WTC11 (cell line): ENCODE results near the gene ZNF750. TPM values are rescaled to one million over a fixed set of nuclear protein-coding genes. Genes with fewer than 3 reads are reported as not detected.

Experiments
- ATAC-seq: fragments of 200-7000 bp; cut with Tn5 transposase; 2 replicates; pipeline ENCODE4 v1.10.0; 2021; ENCODE audit warnings: mild to moderate bottlenecking, moderate library complexity
- CTCF ChIA-PET: fragments of 300-600 bp; sonication (Branson Sonifier 250); formaldehyde crosslinking; loops from one replicate; lab custom pipeline; 2021; ENCODE audit warnings: antibody characterized with exemption; lab: Charles Lee
- POLR2A ChIA-PET: fragments of 350-600 bp; sonication (Branson Sonifier 250); formaldehyde crosslinking; loops from one replicate; lab custom pipeline; 2021; ENCODE audit warnings: antibody characterized with exemption; lab: Charles Lee
- DNase-seq: peaks from one replicate; pipeline ENCODE4 v3.0.0; 2021; ENCODE audit warnings: low spot score
- H3K27ac Mint-ChIP-seq: 2 replicates; pipeline ENCODE4 v1.8.0; 2021; ENCODE audit warnings: mixed read lengths
- H3K27me3 Mint-ChIP-seq: 2 replicates; pipeline ENCODE4 v1.8.0; 2021; ENCODE audit warnings: low read depth, mild to moderate bottlenecking, moderate library complexity, mixed read lengths
- H3K36me3 Mint-ChIP-seq: 2 replicates; pipeline ENCODE4 v1.8.0; 2021; ENCODE audit warnings: mixed read lengths
- H3K4me1 Mint-ChIP-seq: 2 replicates; pipeline ENCODE4 v1.8.0; 2022; ENCODE audit warnings: mixed read lengths
- H3K4me3 Mint-ChIP-seq: 2 replicates; pipeline ENCODE4 v1.8.0; 2021; ENCODE audit warnings: mild to moderate bottlenecking, moderate library complexity, mixed read lengths
- H3K9me3 Mint-ChIP-seq: 2 replicates; pipeline ENCODE4 v1.8.0; 2021; ENCODE audit warnings: mixed read lengths
- AR ChIP-seq: fragments of 250-450 bp; sonication (Bioruptor Pico); IDR thresholded peaks from 2 replicates; pipeline ENCODE4 v1.9.0; 2021; ENCODE audit warnings: mild to moderate bottlenecking
- ARID4B ChIP-seq: sonication (generic); formaldehyde crosslinking; IDR thresholded peaks from 2 replicates; pipeline ENCODE4 v1.8.0; 2023; ENCODE audit warnings: missing genetic modification reagents, mild to moderate bottlenecking, borderline replicate concordance
- E2F4 ChIP-seq: sonication (generic); formaldehyde crosslinking; IDR thresholded peaks from 2 replicates; pipeline ENCODE4 v1.8.1; 2022; ENCODE audit warnings: low read depth, mild to moderate bottlenecking, moderate library complexity, missing genetic modification reagents, borderline replicate concordance
- EMX1 ChIP-seq: fragments of 250-450 bp; sonication (Bioruptor Pico); IDR thresholded peaks from 2 replicates; pipeline ENCODE4 v1.8.0; 2021; ENCODE audit warnings: mild to moderate bottlenecking
- ESRRA ChIP-seq: sonication (generic); formaldehyde crosslinking; IDR thresholded peaks from 2 replicates; pipeline ENCODE4 v1.8.1; 2022; ENCODE audit warnings: mild to moderate bottlenecking, missing genetic modification reagents, borderline replicate concordance
- ETV6 ChIP-seq: sonication (generic); formaldehyde crosslinking; IDR thresholded peaks from 2 replicates; pipeline ENCODE4 v1.8.1; 2022; ENCODE audit warnings: mild to moderate bottlenecking, missing genetic modification reagents
- FOXJ3 ChIP-seq: sonication (generic); formaldehyde crosslinking; IDR thresholded peaks from 2 replicates; pipeline ENCODE4 v1.9.0; 2021; ENCODE audit warnings: missing genetic modification reagents, mild to moderate bottlenecking, borderline replicate concordance
- FOXP1 ChIP-seq: sonication (generic); formaldehyde crosslinking; IDR thresholded peaks from 2 replicates; pipeline ENCODE4 v1.8.0; 2022; ENCODE audit warnings: missing genetic modification reagents, mild to moderate bottlenecking, moderate library complexity, borderline replicate concordance
- FOXP4 ChIP-seq: sonication (generic); formaldehyde crosslinking; IDR thresholded peaks from 2 replicates; pipeline ENCODE4 v1.8.0; 2022; ENCODE audit warnings: mild to moderate bottlenecking, missing genetic modification reagents
- IRF1 ChIP-seq: sonication (generic); formaldehyde crosslinking; IDR thresholded peaks from 2 replicates; pipeline ENCODE4 v1.8.0; 2023; ENCODE audit warnings: missing genetic modification reagents
- MXD4 ChIP-seq: fragments of 250-450 bp; sonication (Bioruptor Pico); IDR thresholded peaks from 2 replicates; pipeline ENCODE4 v1.8.0; 2021; ENCODE audit warnings: mild to moderate bottlenecking, moderate library complexity, borderline replicate concordance
- NR1H2 ChIP-seq: sonication (generic); formaldehyde crosslinking; IDR thresholded peaks from 2 replicates; pipeline ENCODE4 v1.9.0; 2021; ENCODE audit warnings: mild to moderate bottlenecking, moderate library complexity, missing genetic modification reagents
- NR3C1 ChIP-seq: sonication (generic); formaldehyde crosslinking; conservative IDR thresholded peaks from 2 replicates; pipeline ENCODE4 v1.8.1; 2023; ENCODE audit warnings: low read depth, mild to moderate bottlenecking, missing genetic modification reagents
- OVOL2 ChIP-seq: fragments of 250-450 bp; sonication (Bioruptor Pico); IDR thresholded peaks from 2 replicates; pipeline ENCODE4 v1.9.0; 2021; ENCODE audit warnings: mild to moderate bottlenecking, borderline replicate concordance
- PREB ChIP-seq: sonication (generic); formaldehyde crosslinking; IDR thresholded peaks from 2 replicates; pipeline ENCODE4 v1.8.1; 2022; ENCODE audit warnings: mild to moderate bottlenecking, missing genetic modification reagents, moderate library complexity, borderline replicate concordance
- SP1 ChIP-seq: sonication (generic); formaldehyde crosslinking; conservative IDR thresholded peaks from 2 replicates; pipeline ENCODE4 v1.8.1; 2022; ENCODE audit warnings: missing genetic modification reagents
- ZBTB43 ChIP-seq: sonication (generic); formaldehyde crosslinking; IDR thresholded peaks from 2 replicates; pipeline ENCODE4 v1.8.1; 2023; ENCODE audit warnings: mild to moderate bottlenecking, missing genetic modification reagents
- ZNF423 ChIP-seq: fragments of 250-450 bp; sonication (Bioruptor Pico); IDR thresholded peaks from 2 replicates; pipeline ENCODE4 v2.1.2; 2022; ENCODE audit warnings: mild to moderate bottlenecking, moderate library complexity
- ZNF512 ChIP-seq: sonication (generic); formaldehyde crosslinking; IDR thresholded peaks from 2 replicates; pipeline ENCODE4 v1.8.1; 2022; ENCODE audit warnings: missing genetic modification reagents, borderline replicate concordance
- total RNA-seq: library from RNA; stranded (reverse); gene quantifications from 3 replicates; pipeline ENCODE4 v1.2.3, GENCODE V29; 2021

Gene ZNF750
- total RNA-seq, 1 experiment from 2014 or later = 0.04 TPM

- no peak for TF ChIP-seq EMX1 (CRISPR knock-in tag)
- no peak for TF ChIP-seq ZBTB43 (CRISPR knock-in tag)
- no peak for TF ChIP-seq NR3C1 (CRISPR knock-in tag)
- TF ChIP-seq NR1H2 (CRISPR knock-in tag) = no peak
Observed at GRCh38 chr17:82817947-82818346, 21.9 kb downstream of the ZNF750 start (continued).

- peaks cover 24% of the 10 kb centered on the region for H3K4me1 Mint-ChIP-seq
- peaks cover 79% of the 10 kb centered on the region for H3K36me3 Mint-ChIP-seq
- H3K4me3 Mint-ChIP-seq = no peak overlapping the region
- ChIA-PET POLR2A (no interaction called here), CTCF (no interaction called here)
- H3K27ac Mint-ChIP-seq = peak overlapping the region; percentile 20; the same call in 1 of the 2 replicates
- H3K9me3 Mint-ChIP-seq = peaks cover 5% of the 10 kb centered on the region
- H3K27me3 Mint-ChIP-seq = no peaks in the 10 kb centered on the region
- ATAC-seq = no peak
- DNase-seq = no peak
- TF ChIP-seq IRF1 (CRISPR knock-in tag) = no peak
- TF ChIP-seq PREB (CRISPR knock-in tag) = no peak
- no peak for TF ChIP-seq FOXJ3
- no peak for TF ChIP-seq AR (CRISPR knock-in tag)
- no peak for TF ChIP-seq ESRRA (CRISPR knock-in tag)
- no peak for TF ChIP-seq ZBTB43 (CRISPR knock-in tag)
- TF ChIP-seq ETV6 = no peak
- TF ChIP-seq MXD4 (CRISPR knock-in tag) = no peak
- TF ChIP-seq FOXP4 (CRISPR knock-in tag) = no peak
- no peak for TF ChIP-seq OVOL2 (CRISPR knock-in tag)
- no peak for TF ChIP-seq FOXP1
- no peak for TF ChIP-seq E2F4 (CRISPR knock-in tag)
- no peak for TF ChIP-seq ZNF423 (CRISPR knock-in tag)
- no peak for TF ChIP-seq SP1
- no peak for TF ChIP-seq ZNF512
- no peak for TF ChIP-seq ARID4B (CRISPR knock-in tag)
Observed at GRCh38 chr17:82816358-82816757, 23.5 kb downstream of the ZNF750 start.
